ENCODE measurements around the gene CNTN5.

GRCh38 chr11:100221791-100222190 is 1201.0 kb downstream of the CNTN5 start:
- no peak for TF ChIP-seq CTCF (IDR thresholded peaks at IDR 0.05)
- no peak for TF ChIP-seq EZH2 (IDR thresholded peaks at IDR 0.05; ENCODE audit: borderline replicate concordance, insufficient read depth, low read depth, low read length, poor library complexity, severe bottlenecking)

All from B cell (primary cell).